ENCODE measurements around the gene CTNND2. TPM values are rescaled to one million over a fixed set of nuclear protein-coding genes. Genes with fewer than 3 reads are reported as not detected.

CTNND2 gene
- total RNA-seq, 1 donor from 2014 or later = 13.9 TPM

GRCh38 chr5:11023945-11024344 lies 880.3 kb downstream of the CTNND2 start:
- H3K27ac Mint-ChIP-seq = no peak overlapping the region

GRCh38 chr5:11013793-11014192 lies 890.5 kb downstream of the CTNND2 start:
- no peak overlapping the region for H2AFZ ChIP-seq (replicated peaks)
- H3K79me2 ChIP-seq (ENCODE audit: low read depth) = no peaks in the 10 kb centered on the region
- H3K9me3 ChIP-seq (ENCODE audit: low read depth) = no peaks in the 10 kb centered on the region
- H3K4me1 ChIP-seq = peaks cover 10% of the 10 kb centered on the region
- H3K36me3 ChIP-seq = no peaks in the 10 kb centered on the region
- no peak overlapping the region for H3K27ac ChIP-seq
- H3K4me2 ChIP-seq = no peak overlapping the region
- H3K4me3 ChIP-seq = no peak overlapping the region
- no peaks in the 10 kb centered on the region for H4K20me1 ChIP-seq (ENCODE audit: low read depth)
- peaks cover 24% of the 10 kb centered on the region for H3K36me3 Mint-ChIP-seq
- no peak overlapping the region for H3K9ac ChIP-seq
- H3K27me3 ChIP-seq = no peaks in the 10 kb centered on the region
- H3K27me3 Mint-ChIP-seq (ENCODE audit: insufficient read depth, low read depth) = no peaks in the 10 kb centered on the region
- H3K9me3 Mint-ChIP-seq = no peaks in the 10 kb centered on the region
- H3F3A ChIP-seq (ENCODE audit: low read depth) = no peaks in the 10 kb centered on the region
- no peak for TF ChIP-seq EZH2phosphoT487 (IDR thresholded peaks at IDR 0.05)
- TF ChIP-seq EZH2 (IDR thresholded peaks at IDR 0.05) = no peak
- TF ChIP-seq CTCF (IDR thresholded peaks at IDR 0.05) = no peak
- no peak overlapping the region for H3K27ac Mint-ChIP-seq
- DNase-seq (ENCODE audit: low spot score) = no peak
- H3K4me3 Mint-ChIP-seq = no peak overlapping the region
- no peaks in the 10 kb centered on the region for H3K4me1 Mint-ChIP-seq

More at GRCh38 chr5:11023945-11024344, 880.3 kb downstream of the CTNND2 start:
- Histone ChIP-seq H3F3A (ENCODE audit: low read depth) (no peaks in the 10 kb centered on the region), H2AFZ (replicated peaks) (no peak overlapping the region), H4K20me1 (ENCODE audit: low read depth) (no peaks in the 10 kb centered on the region), H3K36me3 (no peaks in the 10 kb centered on the region), H3K27me3 (no peaks in the 10 kb centered on the region), H3K9ac (no peak overlapping the region), H3K4me1 (no peaks in the 10 kb centered on the region), H3K4me2 (no peak overlapping the region), H3K9me3 (ENCODE audit: low read depth) (no peaks in the 10 kb centered on the region), H3K4me3 (no peak overlapping the region), H3K27ac (no peak overlapping the region), H3K79me2 (ENCODE audit: low read depth) (no peaks in the 10 kb centered on the region)
- DNase-seq (ENCODE audit: low spot score) = no peak
- Mint-ChIP-seq H3K36me3 (peaks cover 21% of the 10 kb centered on the region), H3K4me1 (no peaks in the 10 kb centered on the region), H3K27me3 (ENCODE audit: insufficient read depth, low read depth) (peaks cover 6% of the 10 kb centered on the region), H3K9me3 (peaks cover 5% of the 10 kb centered on the region), H3K4me3 (no peak overlapping the region)
- TF ChIP-seq EZH2 (IDR thresholded peaks at IDR 0.05) (no peak), EZH2phosphoT487 (IDR thresholded peaks at IDR 0.05) (no peak), CTCF (IDR thresholded peaks at IDR 0.05) (no peak)

- Histone ChIP-seq H3F3A (ENCODE audit: low read depth) (no peaks in the 10 kb centered on the region), H3K79me2 (ENCODE audit: low read depth) (no peaks in the 10 kb centered on the region), H3K9me3 (ENCODE audit: low read depth) (no peaks in the 10 kb centered on the region), H3K4me2 (no peak overlapping the region), H2AFZ (replicated peaks) (no peak overlapping the region), H3K27me3 (no peaks in the 10 kb centered on the region), H3K4me1 (peaks cover 10% of the 10 kb centered on the region), H3K27ac (no peak overlapping the region), H4K20me1 (ENCODE audit: low read depth) (no peaks in the 10 kb centered on the region), H3K4me3 (no peak overlapping the region), H3K9ac (no peak overlapping the region), H3K36me3 (no peaks in the 10 kb centered on the region)
- Mint-ChIP-seq H3K9me3 (no peaks in the 10 kb centered on the region), H3K4me3 (no peak overlapping the region), H3K27ac (no peak overlapping the region), H3K27me3 (ENCODE audit: insufficient read depth, low read depth) (no peaks in the 10 kb centered on the region), H3K4me1 (no peaks in the 10 kb centered on the region), H3K36me3 (peaks cover 15% of the 10 kb centered on the region)
- TF ChIP-seq EZH2 (IDR thresholded peaks at IDR 0.05) (no peak), CTCF (IDR thresholded peaks at IDR 0.05) (no peak), EZH2phosphoT487 (IDR thresholded peaks at IDR 0.05) (no peak)
- no peak for DNase-seq (ENCODE audit: low spot score)
Measured at GRCh38 chr5:11012295-11012694, 892.0 kb downstream of the CTNND2 start.
